SK-N-SH (cell line): ENCODE measurements around the gene USP2. TPM values are rescaled to one million over a fixed set of nuclear protein-coding genes. Genes with fewer than 3 reads are reported as not detected.

Source experiments
- CTCF ChIA-PET: fragments of 300-600, 350-600 bp; formaldehyde crosslinking; extraction: SDS; loops from one replicate; lab custom pipeline; 2021; lab: Yijun Ruan, JAX
- POLR2A ChIA-PET: fragments of 350-600 bp; sonication (Branson Sonifier 250); formaldehyde crosslinking; extraction: SDS; loops from one replicate; lab custom pipeline; 2020; ENCODE audit warnings: antibody characterized with exemption, inconsistent platforms; lab: Yijun Ruan, JAX
- DNase-seq: peaks from one replicate; pipeline ENCODE4 v3.0.0; 2012
- H2AFZ ChIP-seq: fragments of 200-600 bp; sonication (generic); 2 replicates; pipeline ENCODE4 v1.8.1; 2016; ENCODE audit warnings: antibody characterized with exemption, mild to moderate bottlenecking, low read depth
- H3F3A ChIP-seq: fragments of 200-600 bp; sonication (generic); replicated peaks from 2 replicates; pipeline ENCODE3; 2016; ENCODE audit warnings: antibody characterized with exemption, mild to moderate bottlenecking; ENCODE audit not compliant: insufficient read depth
- H3K27ac ChIP-seq, 2 experiments: fragments of 200-500 bp in 1 of 2; fragments of 200-600 bp in 1 of 2; sonication (Bioruptor generic) in 1 of 2; sonication (generic), shearing (Covaris generic) in 1 of 2; 2 replicates each; pipeline versions ENCODE4 v1.5.1 to v1.6.1; 2014 to 2016; ENCODE audit warnings: low read depth in 2 of 2, inconsistent platforms in 1 of 2, low read length in 1 of 2, mild to moderate bottlenecking in 1 of 2, mixed read lengths in 1 of 2
- H3K27me3 ChIP-seq: fragments of 200-600 bp; sonication (generic), shearing (Covaris generic); 2 replicates; pipeline ENCODE4 v1.6.1; 2016; ENCODE audit warnings: mixed run types; ENCODE audit not compliant: insufficient read depth
- H3K36me3 ChIP-seq, 2 experiments: fragments of 200-500 bp in 1 of 2; fragments of 200-600 bp in 1 of 2; sonication (Bioruptor generic) in 1 of 2; sonication (generic) in 1 of 2; replicated peaks in 1 of 2; 2 replicates each; pipeline versions ENCODE3 to v1.5.1; 2014 to 2016; ENCODE audit warnings: low read length in 1 of 2, mild to moderate bottlenecking in 1 of 2; ENCODE audit not compliant: insufficient read depth in 2 of 2, control insufficient read depth in 1 of 2
- H3K4me1 ChIP-seq, 2 experiments: fragments of 200-500 bp in 1 of 2; fragments of 200-600 bp in 1 of 2; sonication (Bioruptor generic) in 1 of 2; sonication (generic), shearing (Covaris generic) in 1 of 2; 2 replicates each; pipeline versions ENCODE4 v1.5.1 to v1.6.1; 2014 to 2016; ENCODE audit warnings: low read depth in 1 of 2, low read length in 1 of 2, mixed run types in 1 of 2; ENCODE audit not compliant: insufficient read depth in 2 of 2, control insufficient read depth in 1 of 2
- H3K4me2 ChIP-seq: fragments of 200-600 bp; sonication (generic), shearing (Covaris generic); 2 replicates; pipeline ENCODE4 v1.6.1; 2017; ENCODE audit warnings: mixed run types
- H3K4me3 ChIP-seq, 2 experiments: fragments of 200-500 bp in 1 of 2; fragments of 200-600 bp in 1 of 2; sonication (Bioruptor generic) in 1 of 2; sonication (generic), shearing (Covaris generic) in 1 of 2; 2 replicates each; pipeline versions ENCODE4 v1.5.1 to v1.8.1; 2014 to 2016; ENCODE audit warnings: low read depth in 2 of 2, inconsistent platforms in 1 of 2, low read length in 1 of 2, mild to moderate bottlenecking in 1 of 2, mixed read lengths in 1 of 2, moderate library complexity in 1 of 2
- H3K79me2 ChIP-seq: fragments of 200-600 bp; sonication (generic); 2 replicates; pipeline ENCODE4 v1.8.1; 2017; ENCODE audit warnings: mild to moderate bottlenecking; ENCODE audit not compliant: insufficient read depth
- H3K9ac ChIP-seq: fragments of 200-600 bp; sonication (generic); 2 replicates; pipeline ENCODE4 v1.6.1; 2017; ENCODE audit warnings: mixed run types
- H3K9me2 ChIP-seq: fragments of 200-600 bp; sonication (generic); 2 replicates; pipeline ENCODE4 v1.6.1; 2017; ENCODE audit warnings: mixed run types
- H3K9me3 ChIP-seq: fragments of 200-600 bp; sonication (generic); 2 replicates; pipeline ENCODE4 v1.6.1; 2017; ENCODE audit warnings: mixed run types, mild to moderate bottlenecking, moderate library complexity
- H4K20me1 ChIP-seq: fragments of 200-600 bp; sonication (generic); 2 replicates; pipeline ENCODE4 v1.6.1; 2017; ENCODE audit warnings: mild to moderate bottlenecking, mixed run types; ENCODE audit not compliant: insufficient read depth
- CHD2 ChIP-seq: fragments of 150-350 bp; IDR thresholded peaks from 2 replicates; pipeline ENCODE4 v1.6.1; 2018; ENCODE audit warnings: low read length; ENCODE audit not compliant: partially characterized antibody
- EP300 ChIP-seq, 2 experiments: IDR thresholded peaks; 2 replicates each; pipeline versions ENCODE4 v1.4.0 to v1.6.1; 2012; ENCODE audit warnings: borderline replicate concordance in 1 of 2, low read depth in 1 of 2, low read length in 1 of 2
- FOXJ3 ChIP-seq: sonication (generic); formaldehyde crosslinking; IDR thresholded peaks from 2 replicates; pipeline ENCODE4 v1.5.1; 2020; ENCODE audit warnings: mild to moderate bottlenecking, missing genetic modification reagents
- FOXM1 ChIP-seq: IDR thresholded peaks from 2 replicates; pipeline ENCODE4 v1.4.0; 2012; ENCODE audit warnings: low read depth, mild to moderate bottlenecking
- GATA2 ChIP-seq: sonication (generic); formaldehyde crosslinking; IDR thresholded peaks from 2 replicates; pipeline ENCODE4 v1.5.0; 2020; ENCODE audit warnings: mild to moderate bottlenecking, missing genetic modification reagents
- JUND ChIP-seq: IDR thresholded peaks from 2 replicates; pipeline ENCODE4 v1.4.0; 2012
- MEF2A ChIP-seq: IDR thresholded peaks from 2 replicates; pipeline ENCODE4 v1.4.0; 2012; ENCODE audit warnings: low read depth, borderline replicate concordance
- MXI1 ChIP-seq: IDR thresholded peaks from 2 replicates; pipeline ENCODE4 v1.6.1; 2012; ENCODE audit warnings: mild to moderate bottlenecking, low read depth, low read length, improper control_type of control experiment
- RFX5 ChIP-seq: IDR thresholded peaks from 2 replicates; pipeline ENCODE4 v1.6.1; 2012; ENCODE audit warnings: mild to moderate bottlenecking, improper control_type of control experiment, low read length
- SMC3 ChIP-seq: IDR thresholded peaks from 2 replicates; pipeline ENCODE4 v1.6.1; 2012; ENCODE audit warnings: low read depth, low read length, improper control_type of control experiment
- TAF1 ChIP-seq: IDR thresholded peaks from 2 replicates; pipeline ENCODE4 v1.6.1; 2012; ENCODE audit warnings: low read depth, mild to moderate bottlenecking, low read length, moderate library complexity, borderline replicate concordance
- WGBS: methylation state at CpG from one replicate; pipeline ENCODE4 v1.1.6; 2017; ENCODE audit warnings: low lambda C conversion rate; 5-methylcytosine and 5-hydroxymethylcytosine counted together
- polyA plus RNA-seq, 3 experiments: library from polyadenylated mRNA; depleted of rRNA; stranded (reverse); fragments of >200 nt; gene quantifications; 2 replicates each; pipeline ENCODE4 v1.2.3, GENCODE V29; 2012
- TF ChIP-seq, protein P1 (sequence below): fragments of 150-350 bp; IDR thresholded peaks from 2 replicates; pipeline ENCODE4 v1.6.1; 2016; ENCODE audit warnings: mild to moderate bottlenecking, low read depth, low read length
- TF ChIP-seq, protein P2 (sequence below): IDR thresholded peaks from 2 replicates; pipeline ENCODE4; 2012
- TF ChIP-seq, protein P3 (sequence below): IDR thresholded peaks from 2 replicates; pipeline ENCODE4 v1.4.0; 2012; ENCODE audit warnings: low read depth, borderline replicate concordance
- TF ChIP-seq, protein P4 (sequence below): fragments of 150-350 bp; IDR thresholded peaks from 2 replicates; pipeline ENCODE4 v1.6.1; 2017; ENCODE audit warnings: antibody characterized with exemption, low read length, low read depth, borderline replicate concordance

The USP2 gene
- polyA plus RNA-seq, 1 of the 3 experiments (the other 2 are of a cell fraction), result 0.97 TPM

DNA sequence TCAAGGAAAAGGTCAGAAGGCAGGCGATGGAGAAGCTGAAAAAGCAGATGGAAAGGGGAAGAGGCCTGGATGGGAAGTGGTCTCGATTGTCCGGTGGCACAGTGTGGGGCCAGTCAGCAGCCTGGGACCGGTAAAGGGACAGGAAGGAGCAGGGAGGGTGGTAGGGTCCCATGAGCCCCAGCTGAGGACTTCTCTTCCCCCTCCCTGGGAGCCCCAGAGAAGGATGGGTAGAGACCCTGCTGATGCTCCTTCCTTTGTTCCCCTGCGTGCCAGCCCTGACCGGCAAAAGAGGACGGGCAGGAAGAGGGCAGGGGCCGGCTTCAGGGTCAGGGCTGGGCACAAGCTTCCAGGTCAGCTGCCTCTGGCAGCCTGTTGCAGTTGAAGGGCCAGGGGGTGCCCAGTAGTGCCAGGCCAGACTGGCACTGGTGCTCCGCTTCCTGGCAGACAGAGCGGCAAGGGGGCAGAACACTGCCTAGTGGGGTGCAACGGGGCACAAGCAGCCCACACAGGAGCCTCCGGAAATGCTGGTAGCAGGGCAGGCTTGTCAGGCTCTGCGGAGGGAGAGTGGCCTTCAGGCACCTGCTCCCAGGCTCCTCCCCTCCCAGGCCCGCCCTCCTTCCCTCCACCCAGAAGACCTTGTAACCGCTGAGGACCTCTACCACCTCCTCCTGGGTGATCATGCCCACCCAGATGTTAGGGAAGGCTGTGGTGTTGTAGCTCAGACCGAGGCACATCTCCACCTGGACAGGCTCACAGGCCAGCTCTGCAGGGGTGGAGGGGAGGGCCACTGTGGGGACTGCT is 40.1 kb downstream of the USP2 start:
- Histone ChIP-seq H3K4me2 (no peak overlapping the region), H3K27me3 (no peaks in the 10 kb centered on the region), H3K4me1 (peaks cover 16 to 29% of the 10 kb centered on the region in 2 experiments; a peak in 3 of 4 replicates), H3K9me3 (no peaks in the 10 kb centered on the region), H3K27ac (no peak overlapping the region)
- ChIA-PET POLR2A (interaction anchor here (0.7 kb wide), 1 partner anchor 247 kb away, joined by 3 read pairs; no protein-coding TSS in a partner anchor), CTCF (interaction anchor here (0.7 to 8.6 kb wide), 8 partner anchors 11 to 227 kb away, joined by 3 to 191 read pairs (median 46); no protein-coding TSS in a partner anchor)
- TF ChIP-seq, protein P1, sequence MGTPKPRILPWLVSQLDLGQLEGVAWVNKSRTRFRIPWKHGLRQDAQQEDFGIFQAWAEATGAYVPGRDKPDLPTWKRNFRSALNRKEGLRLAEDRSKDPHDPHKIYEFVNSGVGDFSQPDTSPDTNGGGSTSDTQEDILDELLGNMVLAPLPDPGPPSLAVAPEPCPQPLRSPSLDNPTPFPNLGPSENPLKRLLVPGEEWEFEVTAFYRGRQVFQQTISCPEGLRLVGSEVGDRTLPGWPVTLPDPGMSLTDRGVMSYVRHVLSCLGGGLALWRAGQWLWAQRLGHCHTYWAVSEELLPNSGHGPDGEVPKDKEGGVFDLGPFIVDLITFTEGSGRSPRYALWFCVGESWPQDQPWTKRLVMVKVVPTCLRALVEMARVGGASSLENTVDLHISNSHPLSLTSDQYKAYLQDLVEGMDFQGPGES, result no peak
- TF ChIP-seq, protein P2, sequence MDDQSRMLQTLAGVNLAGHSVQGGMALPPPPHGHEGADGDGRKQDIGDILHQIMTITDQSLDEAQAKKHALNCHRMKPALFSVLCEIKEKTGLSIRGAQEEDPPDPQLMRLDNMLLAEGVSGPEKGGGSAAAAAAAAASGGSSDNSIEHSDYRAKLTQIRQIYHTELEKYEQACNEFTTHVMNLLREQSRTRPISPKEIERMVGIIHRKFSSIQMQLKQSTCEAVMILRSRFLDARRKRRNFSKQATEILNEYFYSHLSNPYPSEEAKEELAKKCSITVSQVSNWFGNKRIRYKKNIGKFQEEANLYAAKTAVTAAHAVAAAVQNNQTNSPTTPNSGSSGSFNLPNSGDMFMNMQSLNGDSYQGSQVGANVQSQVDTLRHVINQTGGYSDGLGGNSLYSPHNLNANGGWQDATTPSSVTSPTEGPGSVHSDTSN, result no peak
- TF ChIP-seq FOXJ3 (CRISPR knock-in tag) (no peak), GATA2 (CRISPR knock-in tag) (no peak), MEF2A (no peak), MXI1 (no peak), EP300 (IDR thresholded peaks at IDR 0.05; ENCODE audit: borderline replicate concordance in 1 of 2, low read depth in 1 of 2, low read length in 1 of 2) (no peak), SMC3 (no peak), CHD2 (no peak), RFX5 (no peak), TAF1 (no peak), FOXM1 (no peak), JUND (no peak)
- TF ChIP-seq, protein P3, sequence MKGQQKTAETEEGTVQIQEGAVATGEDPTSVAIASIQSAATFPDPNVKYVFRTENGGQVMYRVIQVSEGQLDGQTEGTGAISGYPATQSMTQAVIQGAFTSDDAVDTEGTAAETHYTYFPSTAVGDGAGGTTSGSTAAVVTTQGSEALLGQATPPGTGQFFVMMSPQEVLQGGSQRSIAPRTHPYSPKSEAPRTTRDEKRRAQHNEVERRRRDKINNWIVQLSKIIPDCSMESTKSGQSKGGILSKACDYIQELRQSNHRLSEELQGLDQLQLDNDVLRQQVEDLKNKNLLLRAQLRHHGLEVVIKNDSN, result no peak
- TF ChIP-seq, protein P4, sequence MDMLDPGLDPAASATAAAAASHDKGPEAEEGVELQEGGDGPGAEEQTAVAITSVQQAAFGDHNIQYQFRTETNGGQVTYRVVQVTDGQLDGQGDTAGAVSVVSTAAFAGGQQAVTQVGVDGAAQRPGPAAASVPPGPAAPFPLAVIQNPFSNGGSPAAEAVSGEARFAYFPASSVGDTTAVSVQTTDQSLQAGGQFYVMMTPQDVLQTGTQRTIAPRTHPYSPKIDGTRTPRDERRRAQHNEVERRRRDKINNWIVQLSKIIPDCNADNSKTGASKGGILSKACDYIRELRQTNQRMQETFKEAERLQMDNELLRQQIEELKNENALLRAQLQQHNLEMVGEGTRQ, result no peak
- TF ChIP-seq, all 33 proteins: peak for 0
- Histone ChIP-seq H3K9ac (no peak overlapping the region), H2AFZ (no peak overlapping the region), H4K20me1 (no peaks in the 10 kb centered on the region), H3K36me3 (peaks cover 0 to 8% of the 10 kb centered on the region in 2 experiments), H3K4me3 (no peak overlapping the region), H3K79me2 (peaks cover 11% of the 10 kb centered on the region; the same call in 1 of the 2 replicates), H3K9me2 (no peaks in the 10 kb centered on the region), H3F3A (peaks cover 6% of the 10 kb centered on the region)
- DNase-seq, result no peak
- WGBS, result 95% methylated on average over 7 of the region's 16 CpGs
